GM18499 (cell line): ENCODE results near the gene GRIN3A.
"Not testable (repeated sequence)": the region's sequence is repeated elsewhere in the genome, so short reads cannot be mapped to it uniquely, and the experiment has no call there.

ENCODE experiments used
- ATAC-seq: cut with Tn5 transposase; IDR thresholded peaks from one replicate; pipeline ENCODE4 v1.9.1; 2021; ENCODE audit warnings: moderate number of reproducible peaks; ENCODE audit not compliant: insufficient read depth, unreplicated experiment

GRIN3A gene

GRCh38 chr9:101635473-101635872, 103.0 kb downstream of the GRIN3A start:
- ATAC-seq: no peak

- ATAC-seq: no peak
Observed at GRCh38 chr9:101634741-101635409, 103.6 kb downstream of the GRIN3A start.

GRCh38 chr9:101632611-101633010, 105.8 kb downstream of the GRIN3A start:
- no peak for ATAC-seq

GRCh38 chr9:101631892-101632291, 106.6 kb downstream of the GRIN3A start:
- ATAC-seq: no peak

GRCh38 chr9:101629636-101630035, 108.8 kb downstream of the GRIN3A start:
- no peak for ATAC-seq

GRCh38 chr9:101628173-101628572, 110.3 kb downstream of the GRIN3A start:
- no peak for ATAC-seq

- no peak for ATAC-seq
Observed at GRCh38 chr9:101626295-101626694, 112.2 kb downstream of the GRIN3A start.

- no peak for ATAC-seq
Observed at GRCh38 chr9:101625876-101626275, 112.6 kb downstream of the GRIN3A start.

GRCh38 chr9:101620452-101620851, 118.0 kb downstream of the GRIN3A start:
- no peak for ATAC-seq

- ATAC-seq: no peak
Observed at GRCh38 chr9:101618698-101619097, 119.7 kb downstream of the GRIN3A start.

GRCh38 chr9:101605547-101605946, 132.9 kb downstream of the GRIN3A start:
- ATAC-seq: no peak

- no peak for ATAC-seq
Observed at GRCh38 chr9:101604296-101604695, 134.2 kb downstream of the GRIN3A start.

- no peak for ATAC-seq
Observed at GRCh38 chr9:101601904-101602765, 136.3 kb downstream of the GRIN3A start.

- ATAC-seq: no peak
Observed at GRCh38 chr9:101594796-101595195, 143.7 kb downstream of the GRIN3A start, which contains the start of gene PPP3R2. PPP3R2 (minus strand) TSS chr9:101594969; CDS start chr9:101594921, 48 bp downstream.

- ATAC-seq: no peak
Observed at GRCh38 chr9:101593345-101593744, 145.1 kb downstream of the GRIN3A start.

- ATAC-seq: no peak
Observed at GRCh38 chr9:101592788-101593187, 145.7 kb downstream of the GRIN3A start.

- no peak for ATAC-seq
Observed at GRCh38 chr9:101591787-101592446, 146.5 kb downstream of the GRIN3A start.

- ATAC-seq: no peak
Observed at GRCh38 chr9:101590901-101591300, 147.5 kb downstream of the GRIN3A start.

GRCh38 chr9:101590074-101590473, 148.4 kb downstream of the GRIN3A start:
- not testable (repeated sequence) for ATAC-seq

- no peak for ATAC-seq
Observed at GRCh38 chr9:101587332-101588043, 151.0 kb downstream of the GRIN3A start.
